HUES64 (cell line): Measurements from ENCODE around the gene MYH3.

Experiments
- H3K27ac ChIP-seq: 2 replicates; pipeline ENCODE4 v1.7.0; 2013; ENCODE audit warnings: low read depth, low read length, inconsistent platforms
- H3K27me3 ChIP-seq: 2 replicates; pipeline ENCODE4 v1.6.1; 2013; ENCODE audit warnings: mild to moderate bottlenecking, low read length; ENCODE audit not compliant: insufficient read depth
- H3K36me3 ChIP-seq: 2 replicates; pipeline ENCODE4 v1.6.1; 2013; ENCODE audit warnings: mild to moderate bottlenecking, low read length; ENCODE audit not compliant: insufficient read depth
- H3K4me1 ChIP-seq: 2 replicates; pipeline ENCODE4 v1.6.1; 2013; ENCODE audit warnings: mild to moderate bottlenecking, low read length, moderate library complexity; ENCODE audit not compliant: insufficient read depth
- H3K4me3 ChIP-seq: 2 replicates; pipeline ENCODE4 v1.5.1; 2013; ENCODE audit warnings: mild to moderate bottlenecking, low read length, moderate library complexity
- H3K9ac ChIP-seq: 2 replicates; pipeline ENCODE4 v1.6.1; 2013; ENCODE audit warnings: mild to moderate bottlenecking, low read depth, low read length
- H3K9me3 ChIP-seq: 2 replicates; pipeline ENCODE4 v1.6.1; 2013; ENCODE audit warnings: low read depth, low read length; ENCODE audit not compliant: insufficient read depth
- WGBS: fragments of 150-250, 120-280 bp; methylation state at CpG from one replicate; pipeline ENCODE4 v1.1.7; 2013; ENCODE audit warnings: missing lambda C conversion rate; 5-methylcytosine and 5-hydroxymethylcytosine counted together

The MYH3 gene

DNA sequence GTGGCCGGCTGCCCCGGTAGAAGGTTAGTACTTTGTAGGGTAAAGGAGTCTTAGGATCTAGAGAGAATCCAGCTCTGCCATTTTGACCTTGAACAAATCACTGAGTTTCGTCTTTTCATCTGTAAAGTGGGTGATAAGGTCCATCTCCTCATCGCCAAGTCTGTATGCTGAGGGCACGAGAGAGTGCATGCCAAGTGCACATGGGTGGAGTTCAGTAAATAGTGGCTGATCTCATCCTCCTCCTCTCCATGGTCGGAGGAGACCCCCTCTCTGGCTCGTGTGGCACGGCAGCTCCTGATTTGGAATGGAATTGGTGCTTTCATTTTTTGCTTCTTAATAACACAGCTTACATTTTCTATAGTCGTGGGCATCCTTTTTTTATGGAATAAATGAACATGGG is 30.7 kb downstream of the MYH3 start:
- Histone ChIP-seq H3K27me3 (no peaks in the 10 kb centered on the region), H3K27ac (no peak overlapping the region), H3K4me3 (no peak overlapping the region), H3K36me3 (0 out of 2 replicates have a peak, but pooled peaks cover 3% of the 10 kb centered on the region), H3K4me1 (no peaks in the 10 kb centered on the region), H3K9me3 (no peaks in the 10 kb centered on the region), H3K9ac (no peak overlapping the region)
- WGBS, result 99% methylated on average over 6 of the region's 9 CpGs

DNA sequence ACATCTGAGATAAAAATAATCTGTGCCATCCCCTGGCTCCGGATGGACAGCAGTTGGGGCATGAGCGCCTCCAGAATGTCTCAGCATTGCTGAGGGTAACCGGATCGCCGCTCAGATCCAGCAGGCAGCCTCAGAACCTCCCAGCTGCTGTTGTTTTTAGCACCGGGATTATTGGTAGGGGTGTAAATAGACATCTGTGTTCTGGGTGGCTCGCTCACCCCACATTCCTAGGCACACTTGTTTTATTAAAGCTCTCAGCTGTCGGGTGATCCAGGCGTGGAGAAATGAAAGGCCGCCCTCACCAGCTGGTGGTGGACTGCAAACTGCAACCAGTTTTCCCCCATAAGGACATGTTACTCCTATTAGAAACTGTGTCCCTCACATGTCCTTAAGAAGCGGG is 32.1 kb downstream of the MYH3 start:
- WGBS, result 91% methylated on average over 11 of the region's 11 CpGs
- H3K36me3 ChIP-seq, result 0 out of 2 replicates have a peak, but pooled peaks cover 3% of the 10 kb centered on the region
- no peaks in the 10 kb centered on the region for H3K4me1 ChIP-seq
- no peak overlapping the region for H3K4me3 ChIP-seq
- no peaks in the 10 kb centered on the region for H3K27me3 ChIP-seq
- no peak overlapping the region for H3K27ac ChIP-seq
- no peaks in the 10 kb centered on the region for H3K9me3 ChIP-seq
- no peak overlapping the region for H3K9ac ChIP-seq

DNA sequence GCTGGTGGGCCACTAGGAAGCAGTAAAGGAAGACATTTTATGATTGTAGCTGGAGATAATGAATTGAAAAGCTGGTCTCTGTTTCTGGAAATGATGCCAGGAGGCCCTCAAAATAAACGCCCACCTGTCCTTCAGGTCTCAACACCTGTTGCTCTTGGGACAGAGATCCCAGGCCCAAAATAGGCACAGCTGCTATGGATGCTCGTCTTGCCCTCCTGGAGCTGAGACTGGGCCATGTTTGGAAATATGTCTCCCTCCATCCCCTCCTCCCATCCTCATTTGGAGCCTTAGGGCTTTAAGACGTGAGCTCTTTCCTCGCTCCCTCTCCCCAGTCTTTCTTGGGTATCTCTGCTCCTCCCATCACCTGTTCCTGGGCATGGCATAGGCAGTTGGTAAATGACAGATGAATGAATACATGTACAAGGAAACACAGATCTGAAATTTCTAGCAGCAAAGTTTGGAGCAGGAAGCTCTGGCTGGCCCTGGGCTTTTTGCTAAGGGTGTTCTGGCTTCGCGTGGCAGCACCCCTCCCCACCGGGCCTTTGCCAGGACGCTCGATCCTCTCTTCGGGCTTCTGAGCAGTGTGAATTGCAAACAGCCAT is 33.3 kb downstream of the MYH3 start:
- 91% methylated on average over 10 of the region's 10 CpGs for WGBS
- H3K36me3 ChIP-seq, result no peaks in the 10 kb centered on the region
- no peaks in the 10 kb centered on the region for H3K9me3 ChIP-seq
- H3K4me3 ChIP-seq, result no peak overlapping the region
- no peak overlapping the region for H3K27ac ChIP-seq
- H3K27me3 ChIP-seq, result no peaks in the 10 kb centered on the region
- H3K4me1 ChIP-seq, result no peaks in the 10 kb centered on the region
- H3K9ac ChIP-seq, result no peak overlapping the region

DNA sequence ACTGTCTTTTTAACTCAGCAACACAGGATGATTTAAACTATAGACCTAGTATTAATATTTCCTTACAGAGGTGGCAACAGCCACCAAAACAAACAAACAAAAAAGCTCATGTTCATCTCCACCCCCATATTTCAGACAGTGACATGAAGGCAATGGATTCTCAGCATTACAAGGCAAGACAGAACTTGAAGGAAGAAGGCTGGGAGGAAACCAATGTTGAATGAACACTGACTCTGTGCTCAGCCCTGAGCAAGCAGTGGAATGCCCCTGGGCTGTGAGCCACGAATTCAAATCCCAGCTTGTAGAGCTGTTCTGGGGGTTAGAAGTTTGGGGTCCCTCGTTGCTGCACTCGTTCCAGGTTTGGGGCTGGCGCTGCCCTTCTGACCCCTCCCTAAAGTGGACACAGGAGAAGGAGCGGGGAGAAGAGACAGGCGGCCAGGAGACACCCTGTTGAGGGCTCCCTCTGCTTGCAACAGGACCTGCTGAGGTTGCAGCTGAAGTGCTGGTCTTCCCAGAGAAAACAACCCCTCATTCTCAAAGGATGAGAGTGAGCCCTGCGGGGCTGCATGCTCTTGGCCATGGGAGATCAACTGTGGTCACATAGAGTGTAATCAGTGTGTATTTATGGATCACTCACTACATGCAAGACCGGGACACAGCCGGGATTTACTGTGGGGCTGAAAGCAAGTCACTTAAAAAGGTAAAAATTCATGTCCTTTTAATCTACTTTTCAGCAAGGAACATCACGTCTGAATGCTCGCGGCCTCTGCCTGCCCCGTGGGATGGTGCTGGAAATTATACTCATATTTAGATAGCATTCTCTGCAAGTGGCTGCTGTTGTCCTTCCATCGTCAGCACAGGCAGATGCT is 34.3 kb downstream of the MYH3 start:
- Histone ChIP-seq H3K9me3 (no peaks in the 10 kb centered on the region), H3K27ac (no peak overlapping the region), H3K27me3 (no peaks in the 10 kb centered on the region), H3K36me3 (no peaks in the 10 kb centered on the region), H3K4me3 (no peak overlapping the region), H3K4me1 (no peaks in the 10 kb centered on the region), H3K9ac (no peak overlapping the region)
- WGBS, result 92% methylated on average over 13 of the region's 14 CpGs

DNA sequence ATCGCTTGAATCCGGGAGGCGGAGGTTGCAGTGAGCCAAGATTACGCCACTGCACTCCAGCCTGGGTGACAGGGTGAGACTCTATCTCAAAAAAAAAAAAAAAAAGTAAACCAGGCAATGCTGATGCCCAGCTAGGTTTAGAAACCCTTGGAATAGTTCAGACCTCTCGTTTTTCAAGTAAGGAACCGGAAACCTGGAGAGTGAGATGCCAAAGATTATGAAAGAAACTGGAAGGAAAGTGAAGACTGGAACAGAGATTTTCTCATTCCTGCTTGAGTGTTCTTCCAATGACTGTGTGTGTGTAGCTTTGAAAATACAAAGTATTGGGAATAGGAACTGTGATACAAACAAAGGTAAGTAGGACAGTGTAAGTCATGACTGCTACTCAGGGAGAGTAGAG is 35.7 kb downstream of the MYH3 start:
- H3K36me3 ChIP-seq, result no peaks in the 10 kb centered on the region
- no peaks in the 10 kb centered on the region for H3K9me3 ChIP-seq
- no peaks in the 10 kb centered on the region for H3K27me3 ChIP-seq
- H3K27ac ChIP-seq, result no peak overlapping the region
- 87% methylated on average over 5 of the region's 6 CpGs for WGBS
- H3K9ac ChIP-seq, result no peak overlapping the region
- no peak overlapping the region for H3K4me3 ChIP-seq
- no peaks in the 10 kb centered on the region for H3K4me1 ChIP-seq

DNA sequence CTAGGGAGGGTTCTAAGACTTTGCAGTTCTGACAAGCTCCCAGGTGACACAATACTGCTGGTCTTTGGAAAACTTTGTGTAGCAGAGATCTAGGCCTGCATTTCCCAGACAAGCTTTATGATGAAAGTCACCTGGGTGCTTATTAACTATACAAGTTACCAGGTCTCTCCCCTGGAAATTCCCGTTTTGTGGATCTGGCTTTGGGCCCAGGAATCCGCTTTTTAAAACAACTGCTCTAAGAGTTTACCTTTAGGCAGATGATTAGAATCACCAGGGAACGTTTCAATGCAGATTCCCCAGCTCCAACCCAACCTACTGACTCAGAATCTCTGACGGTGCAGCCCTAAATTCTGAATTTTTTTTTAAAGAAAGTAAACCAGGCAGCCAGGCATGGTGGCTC is 36.3 kb downstream of the MYH3 start:
- 84% methylated on average over 4 of the region's 4 CpGs for WGBS
- no peak overlapping the region for H3K27ac ChIP-seq
- H3K36me3 ChIP-seq, result no peaks in the 10 kb centered on the region
- H3K9ac ChIP-seq, result no peak overlapping the region
- H3K9me3 ChIP-seq, result no peaks in the 10 kb centered on the region
- no peaks in the 10 kb centered on the region for H3K27me3 ChIP-seq
- no peaks in the 10 kb centered on the region for H3K4me1 ChIP-seq
- no peak overlapping the region for H3K4me3 ChIP-seq

DNA sequence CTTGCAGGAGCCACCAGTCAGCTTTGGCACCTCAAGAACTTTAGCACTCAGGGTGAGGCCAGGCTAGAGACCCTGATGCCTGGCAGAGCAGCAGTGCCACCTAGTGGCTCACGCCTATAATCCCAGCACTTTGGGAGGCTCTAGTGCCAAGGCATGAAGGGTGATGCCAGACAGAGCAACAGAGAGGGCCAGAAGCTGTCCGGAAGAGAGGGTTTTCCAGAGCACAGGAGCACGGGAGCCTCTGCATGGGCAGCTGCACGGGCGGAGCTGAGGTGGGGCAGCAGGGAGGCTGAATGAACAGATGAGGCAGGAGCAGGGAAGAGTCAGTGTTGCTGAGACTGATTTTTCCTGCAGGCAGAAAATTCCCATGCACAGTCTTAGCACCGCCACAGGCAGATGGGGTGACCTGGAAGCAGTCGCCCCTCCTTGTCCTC is 38.9 kb downstream of the MYH3 start:
- no peak overlapping the region for H3K27ac ChIP-seq
- H3K9ac ChIP-seq, result no peak overlapping the region
- no peaks in the 10 kb centered on the region for H3K9me3 ChIP-seq
- WGBS, result 38% methylated on average over 7 of the region's 7 CpGs
- no peaks in the 10 kb centered on the region for H3K4me1 ChIP-seq
- H3K4me3 ChIP-seq, result no peak overlapping the region
- H3K36me3 ChIP-seq, result no peaks in the 10 kb centered on the region
- H3K27me3 ChIP-seq, result no peaks in the 10 kb centered on the region

DNA sequence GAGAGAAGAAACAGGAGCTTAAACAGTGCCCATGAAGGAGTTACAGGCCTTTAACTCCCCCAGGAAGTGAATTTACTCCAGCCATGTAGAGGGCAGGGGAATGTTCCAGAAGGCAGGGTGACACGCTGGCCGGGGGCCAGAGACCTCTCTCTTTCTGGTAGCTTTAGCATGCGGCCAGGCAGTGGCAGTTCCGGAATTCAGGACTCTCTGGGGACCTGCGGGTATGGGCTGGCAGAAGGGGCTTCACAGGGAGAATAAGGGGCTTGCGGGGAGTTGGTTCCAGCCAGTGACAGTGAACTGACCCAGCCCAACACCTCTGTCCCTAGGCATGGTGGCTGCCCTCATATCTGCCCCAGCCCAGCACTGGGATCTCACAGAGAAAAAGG is 40.0 kb downstream of the MYH3 start:
- H3K27me3 ChIP-seq, result no peaks in the 10 kb centered on the region
- H3K4me1 ChIP-seq, result no peaks in the 10 kb centered on the region
- no peaks in the 10 kb centered on the region for H3K9me3 ChIP-seq
- H3K27ac ChIP-seq, result no peak overlapping the region
- 92% methylated on average over 6 of the region's 6 CpGs for WGBS
- H3K9ac ChIP-seq, result no peak overlapping the region
- no peak overlapping the region for H3K4me3 ChIP-seq
- H3K36me3 ChIP-seq, result no peaks in the 10 kb centered on the region

DNA sequence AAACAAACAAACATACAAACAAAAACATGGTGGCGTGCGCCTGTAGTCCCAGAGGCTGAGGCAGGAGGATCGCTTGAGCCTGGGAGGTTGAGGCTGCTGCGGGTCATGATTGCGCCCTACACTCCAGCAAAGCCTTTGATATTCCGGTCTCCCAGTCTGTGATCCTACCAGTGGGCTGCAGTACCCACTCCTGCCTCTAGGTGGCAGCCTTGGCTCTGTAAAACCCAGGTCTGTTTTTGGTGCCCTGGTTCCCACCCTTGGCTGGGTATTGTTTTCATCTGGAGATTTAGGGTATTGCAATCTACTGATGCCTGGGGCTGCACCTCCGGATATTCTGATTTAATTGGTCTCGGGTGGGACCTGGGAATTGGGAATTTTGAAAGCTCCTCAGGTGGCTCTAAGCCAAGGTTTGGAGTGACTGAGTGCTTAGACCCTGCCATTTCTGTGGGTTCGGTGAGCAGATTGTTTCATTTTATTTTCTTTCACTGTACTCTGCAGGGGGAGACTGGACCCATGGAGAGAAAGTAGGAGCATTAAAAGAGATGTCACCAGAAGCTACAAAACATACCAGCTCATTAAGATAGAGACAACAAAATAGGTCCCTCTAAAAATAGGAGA is 40.5 kb downstream of the MYH3 start:
- no peaks in the 10 kb centered on the region for H3K27me3 ChIP-seq
- no peak overlapping the region for H3K4me3 ChIP-seq
- H3K9me3 ChIP-seq, result no peaks in the 10 kb centered on the region
- no peak overlapping the region for H3K9ac ChIP-seq
- H3K36me3 ChIP-seq, result no peaks in the 10 kb centered on the region
- WGBS, result 62% methylated on average over 9 of the region's 9 CpGs
- no peaks in the 10 kb centered on the region for H3K4me1 ChIP-seq
- H3K27ac ChIP-seq, result no peak overlapping the region

DNA sequence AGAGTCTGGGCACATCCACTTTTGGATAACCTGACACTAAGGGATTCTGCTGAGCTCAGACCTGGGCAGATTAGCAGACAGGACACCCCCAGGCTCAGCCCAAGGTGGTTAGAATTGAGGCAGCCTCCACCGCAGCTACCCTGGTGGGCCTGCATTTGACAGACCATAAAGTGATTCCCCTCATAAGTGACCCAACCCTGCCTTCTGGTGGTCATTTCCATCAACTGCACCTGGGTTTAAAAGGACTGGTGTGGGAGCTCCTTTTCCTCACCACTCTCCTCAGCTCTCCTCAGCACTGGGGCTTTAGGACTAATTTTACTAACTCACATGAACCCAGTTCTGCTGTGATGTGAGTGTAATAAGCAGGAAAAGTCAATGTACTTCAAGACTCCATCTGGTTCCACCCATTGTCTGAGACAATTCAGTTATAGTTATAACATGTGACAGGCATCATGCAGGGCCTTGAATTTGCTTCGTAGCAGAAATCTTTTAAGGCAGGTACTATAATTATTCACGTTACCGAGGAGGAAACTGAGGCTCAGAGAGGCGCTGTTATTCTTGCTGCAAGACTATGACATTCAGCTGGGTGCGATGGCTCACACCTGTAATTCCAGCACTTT is 42.5 kb downstream of the MYH3 start:
- Histone ChIP-seq H3K27me3 (no peaks in the 10 kb centered on the region), H3K4me3 (no peak overlapping the region), H3K4me1 (no peaks in the 10 kb centered on the region), H3K27ac (no peak overlapping the region), H3K36me3 (no peaks in the 10 kb centered on the region), H3K9ac (no peak overlapping the region), H3K9me3 (no peaks in the 10 kb centered on the region)
- WGBS, result 84% methylated on average over 6 of the region's 6 CpGs
